Choroid plexus epithelial cell (primary cell): ENCODE data around the gene COL24A1.

Source experiments
- DNase-seq: peaks from one replicate; pipeline ENCODE4 v3.0.0-alpha.2; 2010; ENCODE audit warnings: low read depth
- H3K4me3 ChIP-seq: 2 replicates; pipeline ENCODE4 v1.5.1; 2011; ENCODE audit warnings: low read depth, mild to moderate bottlenecking, control low read depth, low read length, moderate library complexity
- CTCF ChIP-seq: conservative IDR thresholded peaks from 2 replicates; pipeline ENCODE4 v1.5.1; 2011; ENCODE audit warnings: low read depth, mild to moderate bottlenecking, control low read depth, inconsistent platforms, low read length, moderate library complexity

Gene COL24A1

GRCh38 chr1:86110451-86111129, 46.0 kb downstream of the COL24A1 start:
- no peak overlapping the region for H3K4me3 ChIP-seq
- no peak for TF ChIP-seq CTCF

GRCh38 chr1:86105533-86105866, 51.1 kb downstream of the COL24A1 start:
- DNase-seq: no peak
- H3K4me3 ChIP-seq: no peak overlapping the region
- TF ChIP-seq CTCF: no peak

More at GRCh38 chr1:86110451-86111129, 46.0 kb downstream of the COL24A1 start:
- DNase-seq: no peak

GRCh38 chr1:86104606-86105532, 51.7 kb downstream of the COL24A1 start:
- no peak for DNase-seq
- no peak for TF ChIP-seq CTCF

GRCh38 chr1:86101616-86102015, 55.0 kb downstream of the COL24A1 start:
- TF ChIP-seq CTCF: no peak
- DNase-seq: no peak
- H3K4me3 ChIP-seq: no peak overlapping the region

More at GRCh38 chr1:86104606-86105532, 51.7 kb downstream of the COL24A1 start:
- no peak overlapping the region for H3K4me3 ChIP-seq

- DNase-seq: no peak
- H3K4me3 ChIP-seq: no peak overlapping the region
- no peak for TF ChIP-seq CTCF
These were observed 56.2 kb downstream of the COL24A1 start for GRCh38 chr1:86100401-86100800.

- no peak for DNase-seq
- H3K4me3 ChIP-seq: no peak overlapping the region
- TF ChIP-seq CTCF: no peak
These were observed 66.8 kb downstream of the COL24A1 start for GRCh38 chr1:86089765-86090164.
